Muscle of back (tissue), 13 donors: Measurements from ENCODE around the gene ARMH4. TPM values are rescaled to one million over a fixed set of nuclear protein-coding genes. Genes with fewer than 3 reads are reported as not detected.
A peak's percentile ranks its signal among the peaks of the same experiment; 100 is the strongest.

Experiments
- DNase-seq, 3 donors: peaks; one replicate each; pipeline versions ENCODE4 v3.0.0 to v3.0.0-alpha.2; 2013
- long read RNA-seq, 9 donors: transcript quantifications; one replicate each; lab custom pipeline, GENCODE V29; 2026
- polyA plus RNA-seq, 10 donors: library from polyadenylated mRNA; unstranded; fragments of 120-200 nt; gene quantifications; one replicate each; pipeline ENCODE4 v1.2.1, GENCODE V29; 2013; ENCODE audit not compliant: insufficient read length in 10 of 10

Gene ARMH4
- polyA plus RNA-seq = 10 to 100 TPM in 6 of 10 donors, 1 to 10 TPM in 4; 7.1 to 14.9 (median 12.1) TPM
- long read RNA-seq, donor 1 = 0 reads
- long read RNA-seq, donor 2, full-length matches to known transcripts = 1 of 1 reads
- long read RNA-seq, donor 2, partial matches to known transcripts = 0 of 1 reads
- long read RNA-seq, donor 2, other reads (novel, unspliced or antisense) = 0 of 1 reads
- long read RNA-seq, donor 3 = 0 reads
- long read RNA-seq, donor 4, full-length matches to known transcripts = 1 of 1 reads
- long read RNA-seq, donor 4, partial matches to known transcripts = 0 of 1 reads
- long read RNA-seq, donor 4, other reads (novel, unspliced or antisense) = 0 of 1 reads
- long read RNA-seq, donor 5, full-length matches to known transcripts = 2 of 202 reads
- long read RNA-seq, donor 5, partial matches to known transcripts = 152 of 202 reads
- long read RNA-seq, donor 5, other reads (novel, unspliced or antisense) = 48 of 202 reads
- long read RNA-seq, donor 6, partial matches to known transcripts = 115 of 176 reads
- long read RNA-seq, donor 6, other reads (novel, unspliced or antisense) = 61 of 176 reads
- long read RNA-seq, donor 7, full-length matches to known transcripts = 1 of 97 reads
- long read RNA-seq, donor 7, partial matches to known transcripts = 67 of 97 reads
- long read RNA-seq, donor 7, other reads (novel, unspliced or antisense) = 29 of 97 reads
- long read RNA-seq, donor 8, full-length matches to known transcripts = 1 of 1 reads
- long read RNA-seq, donor 8, partial matches to known transcripts = 0 of 1 reads
- long read RNA-seq, donor 8, other reads (novel, unspliced or antisense) = 0 of 1 reads
- long read RNA-seq, donor 9, partial matches to known transcripts = 10 of 10 reads
- long read RNA-seq, donor 9, other reads (novel, unspliced or antisense) = 0 of 10 reads

DNA sequence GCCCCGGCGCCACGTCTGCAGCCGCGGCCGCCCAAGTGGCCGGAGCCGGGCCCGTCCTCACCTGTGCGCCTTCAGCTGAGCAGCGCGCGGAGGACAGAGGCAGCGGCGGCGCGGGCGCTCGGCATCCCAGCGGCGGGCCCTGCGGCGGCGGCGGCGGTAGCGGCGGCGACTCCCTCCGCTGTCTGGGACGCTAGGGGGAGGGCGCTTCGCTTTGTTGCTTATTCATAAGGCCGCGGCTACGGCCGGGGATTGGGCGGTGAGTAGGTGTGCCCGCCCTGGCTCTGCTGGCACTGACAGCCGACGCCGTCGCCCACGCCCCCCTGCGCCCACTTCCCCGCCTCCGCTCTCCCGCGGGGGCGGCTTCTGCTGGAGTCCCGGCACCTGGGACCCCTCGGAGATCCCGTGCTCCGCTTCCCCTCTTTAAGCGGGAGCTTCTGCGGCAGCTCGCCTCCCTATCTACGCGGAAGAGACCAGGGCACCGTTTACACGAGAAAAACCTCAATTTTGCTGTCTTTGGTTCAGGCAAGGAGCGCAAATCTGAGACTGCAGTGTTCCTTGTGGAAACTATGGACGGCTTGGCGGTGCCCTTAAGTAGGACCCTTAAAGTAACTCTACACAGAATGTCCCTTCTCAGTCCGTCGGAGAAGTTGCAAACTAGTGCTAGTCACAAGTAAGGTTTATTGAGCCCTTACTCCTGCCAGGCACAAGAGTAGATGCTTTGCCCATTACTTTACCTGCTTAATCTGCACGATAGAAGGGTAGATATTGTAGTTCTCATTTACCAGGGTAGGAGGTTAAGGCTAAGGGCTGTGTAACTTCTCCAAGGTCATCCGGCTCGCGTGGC lies at the start of gene ARMH4:
TSS of gene ARMH4 (minus strand) at position 200 of the 844 bp plus-strand sequence. CDS start 12,855 bp downstream, outside the sequence.
- peak; percentile 79 to 93 (median 85) for DNase-seq

GRCh38 chr14:58200846-58201245 lies 48.8 kb upstream of the ARMH4 start:
- no peak for DNase-seq

DNA sequence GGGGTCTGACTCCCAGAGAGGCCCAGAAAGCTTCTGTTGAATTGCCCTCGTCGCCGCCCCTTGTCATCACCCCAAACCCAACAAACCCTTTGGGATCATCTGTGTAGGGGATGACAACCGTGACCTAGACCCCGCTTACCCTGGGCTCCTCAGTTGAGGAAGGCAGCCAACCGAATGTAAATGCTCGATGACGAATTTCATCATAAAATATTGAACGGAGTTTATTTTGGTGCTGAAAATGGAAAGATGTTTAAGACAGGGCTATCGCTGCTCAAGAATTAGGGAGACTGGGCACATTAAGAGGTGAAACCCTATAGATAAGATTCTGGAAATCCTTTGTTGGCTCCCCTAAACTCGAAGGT lies 48.4 kb upstream of the ARMH4 start:
- DNase-seq = no peak

GRCh38 chr14:58199726-58200479 lies 47.9 kb upstream of the ARMH4 start, which contains the start of gene ACTR10:
ACTR10 (plus strand) TSS chr14:58200149; CDS start chr14:58200218, 69 bp downstream.
- DNase-seq = peak; percentile 78 to 97 (median 91)

GRCh38 chr14:58198086-58198485 lies 46.1 kb upstream of the ARMH4 start:
- no peak for DNase-seq

GRCh38 chr14:58196198-58196597 lies 44.2 kb upstream of the ARMH4 start:
- DNase-seq = no peak

- DNase-seq = no peak
Measured at GRCh38 chr14:58193542-58193941, 41.5 kb upstream of the ARMH4 start.

- no peak for DNase-seq
Measured at GRCh38 chr14:58191763-58192601, 40.0 kb upstream of the ARMH4 start.

GRCh38 chr14:58189176-58189575 lies 37.2 kb upstream of the ARMH4 start:
- DNase-seq = no peak

DNA sequence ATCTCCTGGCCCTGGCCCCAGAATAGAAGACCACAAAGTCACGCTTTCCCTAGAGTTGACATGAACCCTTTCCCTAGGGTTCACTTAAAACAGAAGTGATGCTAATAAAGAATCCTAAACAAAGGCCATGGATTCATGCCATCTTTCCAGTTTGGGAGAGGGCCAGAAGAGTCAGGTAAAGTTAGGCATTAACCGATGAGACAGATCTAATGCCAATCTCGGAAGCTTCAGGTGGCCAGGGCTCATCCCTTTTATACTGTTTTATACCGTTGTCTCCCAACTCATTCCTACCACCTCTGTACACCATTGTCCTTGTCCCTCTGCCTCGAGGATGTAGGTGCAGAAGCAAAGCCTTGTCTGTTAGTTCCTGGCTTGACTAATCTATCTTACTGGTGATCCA lies 25.1 kb upstream of the ARMH4 start:
- no peak for DNase-seq

DNA sequence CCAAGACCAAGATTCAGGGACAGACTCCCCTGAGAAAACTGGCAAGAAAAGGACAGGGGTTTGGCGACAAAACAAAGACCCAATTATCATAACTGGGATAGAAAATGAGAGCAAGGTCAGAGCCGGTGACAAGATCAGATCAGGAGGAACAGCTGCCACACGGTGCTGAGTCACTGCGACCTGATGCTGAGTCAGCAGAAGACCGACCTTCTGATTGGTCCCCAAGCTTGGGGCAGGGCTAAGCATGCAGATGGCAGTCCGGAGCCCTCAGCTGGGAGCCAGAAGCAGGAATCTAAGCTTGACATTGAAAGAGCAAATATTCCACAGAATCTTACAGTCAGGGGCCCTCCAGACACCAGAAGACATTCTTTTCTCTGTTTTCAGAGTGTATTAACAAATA lies 19.1 kb upstream of the ARMH4 start:
- peak; percentile 42 to 57 (median 54) for DNase-seq

- DNase-seq = no peak
Measured at GRCh38 chr14:58167891-58168290, 15.9 kb upstream of the ARMH4 start.

GRCh38 chr14:58167057-58167456 lies 15.0 kb upstream of the ARMH4 start:
- DNase-seq = no peak

DNA sequence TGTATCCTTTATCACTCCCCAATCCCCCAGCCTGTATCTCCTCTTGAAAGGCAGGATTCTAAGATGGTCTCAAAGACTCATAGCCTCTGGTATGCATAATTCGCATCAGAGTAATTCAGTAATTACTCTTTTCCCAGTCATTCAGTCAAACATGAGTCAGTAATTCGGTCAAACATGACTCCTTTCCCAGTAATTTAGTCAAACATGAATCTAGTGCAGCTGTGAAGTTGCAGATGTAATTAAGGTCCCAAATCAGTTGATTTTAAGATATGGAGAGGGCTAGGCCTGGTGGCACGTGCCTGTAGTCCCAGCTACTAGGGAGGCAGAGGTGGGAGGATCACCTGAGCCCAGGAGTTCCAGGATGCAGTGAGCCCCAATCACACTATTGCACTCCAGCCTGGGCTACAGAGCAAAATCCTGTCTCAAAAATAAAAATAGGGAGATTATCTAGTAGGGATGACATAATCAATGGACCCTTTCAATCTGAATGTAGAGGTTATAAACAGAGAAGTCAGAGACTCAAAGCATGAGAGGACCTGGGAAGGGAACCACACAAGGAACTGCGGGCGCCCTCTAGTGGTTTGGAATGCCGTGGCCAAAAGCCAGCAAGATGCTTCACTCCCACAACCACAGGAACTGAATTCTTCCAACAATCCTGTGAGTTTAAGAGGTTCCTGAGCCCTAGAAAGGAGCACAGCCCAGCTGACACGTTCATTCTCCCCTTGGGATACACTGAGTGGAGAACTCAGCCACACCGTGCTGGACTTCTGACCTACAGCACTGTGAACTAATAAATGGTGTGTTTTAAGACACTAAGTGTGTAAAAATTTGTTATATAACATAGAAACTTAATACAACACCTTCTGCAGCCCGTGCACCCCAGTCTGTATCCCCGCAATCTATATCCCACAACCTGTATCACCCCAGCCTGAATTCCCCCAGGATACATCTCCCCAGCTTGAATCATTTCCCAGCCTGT lies 14.3 kb upstream of the ARMH4 start:
- DNase-seq = peak; percentile 77 to 88 (median 83)

- DNase-seq = no peak
Measured at GRCh38 chr14:58160561-58160960, 8.5 kb upstream of the ARMH4 start.

- DNase-seq = peak; percentile 17 to 84 (median 44)
Measured at GRCh38 chr14:58151133-58152013, 640 bp downstream of the ARMH4 start.

- no peak for DNase-seq
Measured at GRCh38 chr14:58150243-58150805, 1.7 kb downstream of the ARMH4 start.
